Keratinocyte (primary cell): Measurements from ENCODE around the gene NFYC.

Experiments
- EZH2 ChIP-seq: IDR thresholded peaks from one replicate; pipeline ENCODE4 v1.6.1; 2012; ENCODE audit warnings: inconsistent platforms, mild to moderate bottlenecking, low read length, moderate library complexity
- TF ChIP-seq, protein P1 (sequence below), 3 experiments: IDR thresholded peaks in 1 of 3; conservative IDR thresholded peaks in 1 of 3; optimal IDR thresholded peaks in 1 of 3; 2 replicates in 2 of 3; 3 replicates in 1 of 3; pipeline versions ENCODE3 to v1.5.1; 2011; ENCODE audit warnings: low read length in 3 of 3, mild to moderate bottlenecking in 3 of 3, moderate library complexity in 2 of 3, control low read depth in 1 of 3, inconsistent platforms in 1 of 3; ENCODE audit not compliant: insufficient read depth in 2 of 3; ENCODE audit errors: extremely low read depth in 1 of 3

DNA sequence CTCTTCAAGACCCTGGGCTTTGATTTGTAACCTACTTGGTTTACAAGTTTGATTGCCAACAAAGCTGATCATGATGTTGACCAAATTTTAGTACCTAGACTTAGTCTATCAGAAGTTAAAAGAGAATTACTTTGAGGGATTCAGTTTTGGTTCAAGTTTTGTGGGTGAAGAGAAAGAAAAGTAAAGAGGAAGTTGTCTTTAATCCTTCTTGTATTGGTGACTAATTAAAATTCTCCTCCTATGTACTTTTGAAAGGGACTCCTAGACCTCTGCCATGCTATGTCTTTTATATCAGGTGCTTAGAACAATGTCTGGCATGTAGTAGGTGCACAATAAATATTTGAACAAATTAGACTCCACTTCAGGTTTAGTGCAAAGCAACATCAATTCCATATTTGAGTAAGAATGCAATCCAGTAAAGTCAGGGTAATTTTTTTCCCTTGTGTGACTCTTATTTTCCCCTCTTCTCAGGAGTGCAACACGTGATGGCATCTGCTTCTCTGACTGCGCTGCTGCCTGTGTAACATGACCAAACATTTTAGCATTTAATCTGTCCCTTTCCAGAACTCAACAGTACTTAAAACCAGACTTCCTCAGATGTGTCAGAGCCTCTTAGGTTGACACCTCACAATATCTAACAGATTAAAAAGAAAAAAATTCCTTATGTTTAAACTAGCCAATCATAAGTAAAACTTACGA is 51.0 kb downstream of the NFYC start:
- TF ChIP-seq EZH2: no peak
- TF ChIP-seq, protein P1, sequence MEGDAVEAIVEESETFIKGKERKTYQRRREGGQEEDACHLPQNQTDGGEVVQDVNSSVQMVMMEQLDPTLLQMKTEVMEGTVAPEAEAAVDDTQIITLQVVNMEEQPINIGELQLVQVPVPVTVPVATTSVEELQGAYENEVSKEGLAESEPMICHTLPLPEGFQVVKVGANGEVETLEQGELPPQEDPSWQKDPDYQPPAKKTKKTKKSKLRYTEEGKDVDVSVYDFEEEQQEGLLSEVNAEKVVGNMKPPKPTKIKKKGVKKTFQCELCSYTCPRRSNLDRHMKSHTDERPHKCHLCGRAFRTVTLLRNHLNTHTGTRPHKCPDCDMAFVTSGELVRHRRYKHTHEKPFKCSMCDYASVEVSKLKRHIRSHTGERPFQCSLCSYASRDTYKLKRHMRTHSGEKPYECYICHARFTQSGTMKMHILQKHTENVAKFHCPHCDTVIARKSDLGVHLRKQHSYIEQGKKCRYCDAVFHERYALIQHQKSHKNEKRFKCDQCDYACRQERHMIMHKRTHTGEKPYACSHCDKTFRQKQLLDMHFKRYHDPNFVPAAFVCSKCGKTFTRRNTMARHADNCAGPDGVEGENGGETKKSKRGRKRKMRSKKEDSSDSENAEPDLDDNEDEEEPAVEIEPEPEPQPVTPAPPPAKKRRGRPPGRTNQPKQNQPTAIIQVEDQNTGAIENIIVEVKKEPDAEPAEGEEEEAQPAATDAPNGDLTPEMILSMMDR (optimal IDR thresholded peaks at IDR 0.05 in 1 of 3, IDR thresholded peaks at IDR 0.05 in 1 of 3, conservative IDR thresholded peaks at IDR 0.05 in 1 of 3; ENCODE audit: extremely low read depth in 1 of 3, insufficient read depth in 2 of 3, low read length in 3 of 3): no peak
